GM18505 (cell line): ENCODE results near the gene AKR1C1.
"Not testable (repeated sequence)": the region's sequence is repeated elsewhere in the genome, so short reads cannot be mapped to it uniquely, and the experiment has no call there.

ENCODE experiments used
- ATAC-seq: cut with Tn5 transposase; IDR thresholded peaks from one replicate; pipeline ENCODE4 v1.9.1; 2021; ENCODE audit not compliant: unreplicated experiment
- POLR2A ChIP-seq: IDR thresholded peaks from 4 replicates; pipeline ENCODE4 v1.6.1; 2011; ENCODE audit warnings: borderline replicate concordance; ENCODE audit not compliant: insufficient read depth, insufficient read length; ENCODE audit errors: extremely low read depth

AKR1C1 gene

DNA sequence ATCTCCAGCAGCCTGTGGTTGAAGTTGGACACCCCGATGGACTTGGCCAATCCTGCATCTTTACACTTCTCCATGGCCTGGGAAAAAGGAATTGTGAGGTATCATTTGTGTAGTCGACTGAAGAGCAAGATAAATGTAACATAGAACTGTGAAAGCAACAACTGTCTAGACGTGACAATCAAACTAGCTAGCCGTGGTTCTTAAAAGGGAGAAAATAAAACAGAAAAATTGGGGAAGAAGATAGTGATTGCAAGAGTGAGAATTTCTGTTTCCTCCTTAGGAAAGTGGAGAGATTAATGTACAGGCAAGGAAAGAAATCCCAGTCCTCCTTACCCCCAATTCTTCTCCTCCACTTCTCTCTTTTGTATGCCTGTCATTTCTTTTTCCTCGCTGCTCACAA, 35.5 kb downstream of the AKR1C1 start:
- ATAC-seq = no peak

GRCh38 chr10:5002013-5002727, 39.0 kb downstream of the AKR1C1 start:
- TF ChIP-seq POLR2A = no peak
- no peak for ATAC-seq

More for the DNA sequence above, 35.5 kb downstream of the AKR1C1 start:
- TF ChIP-seq POLR2A = no peak

DNA sequence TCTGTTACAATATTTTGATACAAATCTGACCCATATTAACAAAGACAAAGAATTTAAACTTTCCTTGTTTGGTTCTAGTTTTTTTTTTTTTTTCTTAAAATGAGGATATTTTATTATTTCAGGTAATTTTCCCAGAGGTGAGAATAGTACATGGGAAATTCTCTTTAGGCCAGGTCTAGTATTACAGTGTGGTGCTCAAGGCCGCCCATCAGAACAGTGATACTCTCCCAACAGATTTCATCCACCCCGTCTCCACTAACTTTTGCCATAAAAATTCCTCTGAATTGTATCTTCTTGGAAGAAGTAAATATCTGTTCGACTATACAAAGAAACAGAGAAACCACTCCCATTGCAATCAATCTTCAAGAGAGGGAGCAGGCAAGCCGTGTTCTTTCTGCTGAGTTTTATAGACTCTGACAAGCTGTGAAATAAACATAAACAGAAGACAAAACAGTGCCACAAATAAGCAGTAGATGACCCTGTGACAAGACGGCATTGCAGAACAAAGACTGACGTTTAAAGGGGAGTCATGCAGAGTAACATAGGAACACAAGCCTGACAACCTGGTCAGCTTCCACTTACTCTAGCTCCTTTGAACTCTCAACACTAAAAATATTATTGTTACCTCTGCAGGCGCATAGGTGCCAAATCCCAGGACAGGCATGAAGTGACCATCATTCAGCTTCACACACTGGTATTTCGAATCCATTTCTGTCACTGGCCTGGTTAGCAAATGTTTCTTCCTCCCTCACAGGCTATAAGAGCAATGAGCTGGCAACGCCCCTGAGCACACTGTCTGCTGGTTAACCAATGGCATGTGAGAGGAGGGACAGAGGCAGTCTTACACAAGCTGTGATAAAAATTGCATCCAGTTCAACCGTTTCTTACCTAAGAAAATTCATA, 40.2 kb downstream of the AKR1C1 start, which contains the start of gene AKR1C2:
Gene AKR1C2, minus strand, starts transcription at position 731 of the 903 bp plus-strand sequence. Its CDS starts 22 bp downstream, at position 709.
- not testable (repeated sequence) for ATAC-seq

GRCh38 chr10:5004030-5004385, 40.8 kb downstream of the AKR1C1 start:
- not testable (repeated sequence) for ATAC-seq

- ATAC-seq = not testable (repeated sequence)
These were observed 41.3 kb downstream of the AKR1C1 start for GRCh38 chr10:5004501-5004900.

- ATAC-seq = not testable (repeated sequence)
These were observed 45.8 kb downstream of the AKR1C1 start for GRCh38 chr10:5008857-5009548.

GRCh38 chr10:5010043-5010442, 46.8 kb downstream of the AKR1C1 start:
- not testable (repeated sequence) for ATAC-seq

DNA sequence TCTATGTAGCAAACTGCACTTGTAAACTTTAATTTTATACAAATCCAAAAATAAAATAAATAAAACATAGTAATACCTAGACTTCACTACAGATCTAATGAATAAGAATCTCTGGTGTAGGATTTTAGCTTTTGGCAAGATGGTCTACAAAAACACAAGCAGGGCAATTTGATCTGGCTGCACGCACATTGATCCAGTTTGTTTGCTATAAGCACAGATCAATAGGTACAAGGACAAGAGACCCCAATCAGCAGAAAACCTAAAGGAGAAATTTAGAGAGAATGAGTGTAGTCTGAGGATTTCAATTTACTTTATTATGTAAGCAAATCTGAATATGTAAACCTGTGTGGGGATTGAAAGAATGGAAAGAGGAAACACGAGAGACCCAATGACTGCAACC, 48.2 kb downstream of the AKR1C1 start:
- not testable (repeated sequence) for ATAC-seq

GRCh38 chr10:5012595-5012994, 49.4 kb downstream of the AKR1C1 start:
- ATAC-seq = no peak
- TF ChIP-seq POLR2A = no peak

DNA sequence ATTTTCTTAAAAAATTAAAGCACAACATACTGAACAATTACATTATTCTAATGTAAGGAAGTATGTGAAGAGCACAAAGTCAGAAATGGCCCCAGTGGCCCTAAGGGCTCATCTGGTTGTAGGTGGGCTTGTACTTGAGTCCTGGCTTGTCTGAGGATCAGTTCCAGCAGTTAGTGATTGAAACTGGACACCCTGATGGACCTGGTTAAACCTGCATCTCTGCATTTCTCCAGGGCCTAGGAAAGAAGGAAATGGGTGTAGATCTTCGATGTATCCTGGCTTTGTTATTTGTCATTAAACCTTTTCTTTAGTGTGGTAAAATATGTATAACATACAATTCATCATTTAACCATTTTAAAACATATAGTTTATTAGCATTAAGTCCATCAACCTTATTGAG, 50.2 kb downstream of the AKR1C1 start:
- no peak for TF ChIP-seq POLR2A
- ATAC-seq = no peak

- not testable (repeated sequence) for ATAC-seq
These were observed 51.1 kb downstream of the AKR1C1 start for GRCh38 chr10:5014200-5014910.

DNA sequence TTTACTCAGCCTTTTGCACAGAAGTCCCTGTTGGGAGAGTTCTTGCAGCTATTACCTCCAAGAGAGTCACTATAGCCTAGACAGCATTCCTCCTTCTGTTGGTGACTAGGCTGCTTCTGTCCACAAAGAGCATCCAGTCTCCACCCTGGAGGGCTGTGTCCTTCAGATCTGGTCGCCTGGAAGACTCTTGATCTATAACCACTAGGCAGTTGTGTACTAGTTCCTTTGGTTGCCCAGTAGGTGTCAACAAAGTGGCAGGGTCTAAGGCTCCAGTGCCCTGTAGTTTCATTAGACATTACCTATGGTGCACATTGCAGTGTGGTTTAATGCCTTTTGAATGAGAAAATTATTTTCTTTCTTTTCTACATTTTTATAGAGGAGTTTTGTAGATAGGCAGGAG, 51.7 kb downstream of the AKR1C1 start:
- ATAC-seq = no peak
- TF ChIP-seq POLR2A = no peak

DNA sequence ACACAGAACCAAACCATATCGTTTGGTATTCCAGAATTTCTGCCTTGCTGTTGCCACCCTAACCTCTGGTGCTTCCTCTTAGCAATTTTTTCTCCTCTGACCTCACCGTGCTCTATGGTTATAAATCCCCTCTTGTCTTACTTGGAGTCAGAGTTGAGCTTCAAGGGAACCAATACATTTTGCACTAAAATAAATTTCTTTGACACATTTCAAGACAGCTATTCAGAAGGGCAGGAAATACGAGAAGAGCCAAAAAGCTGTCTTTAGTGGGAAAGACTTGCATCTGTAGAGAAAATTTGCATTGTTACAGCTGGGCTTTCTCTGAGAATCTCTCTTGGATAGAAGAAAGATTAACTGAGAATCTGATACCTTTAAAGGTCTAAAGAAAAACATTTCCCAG, 54.9 kb downstream of the AKR1C1 start:
- no peak for ATAC-seq
- TF ChIP-seq POLR2A = no peak

GRCh38 chr10:5018671-5019277, 55.6 kb downstream of the AKR1C1 start:
- ATAC-seq = not testable (repeated sequence)

DNA sequence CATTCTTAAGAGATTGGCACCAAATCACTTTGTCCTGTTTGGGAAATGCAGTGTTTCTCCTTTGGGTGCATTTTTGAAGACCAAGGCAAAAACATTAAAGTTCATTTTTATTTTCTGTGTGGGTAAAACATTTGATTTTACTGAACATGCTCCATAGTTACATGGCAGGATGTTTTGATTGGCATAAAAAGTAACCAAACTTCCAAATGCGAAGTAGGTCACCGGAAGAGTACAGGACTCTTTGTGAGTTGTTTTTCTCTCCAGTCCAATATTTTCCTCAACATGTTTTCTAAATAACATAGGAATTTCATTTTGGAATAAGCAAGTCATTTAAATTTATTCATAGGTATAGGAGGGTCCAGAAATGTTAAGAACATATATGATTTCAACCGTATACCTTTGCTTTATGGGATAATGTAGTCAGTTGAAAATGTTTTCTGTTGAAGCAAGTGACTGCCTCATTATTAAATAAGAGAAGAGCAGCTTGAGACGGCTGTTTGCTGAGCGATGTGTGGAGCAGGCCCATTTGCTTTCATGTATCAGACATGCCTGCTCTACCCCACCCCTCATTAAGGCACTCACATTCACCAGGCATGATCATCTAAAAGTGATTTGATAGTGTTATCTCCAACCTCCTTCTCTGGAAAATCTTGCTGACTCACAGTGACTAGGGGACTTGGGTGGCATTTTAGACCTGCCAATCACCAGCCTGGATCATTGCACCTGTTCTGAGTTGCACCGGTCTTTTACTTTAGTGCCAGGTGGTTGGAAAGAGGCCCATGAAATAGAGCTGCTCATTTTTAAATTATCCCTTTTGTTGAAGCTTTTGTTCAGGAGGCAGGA, 56.8 kb downstream of the AKR1C1 start:
- not testable (repeated sequence) for ATAC-seq

DNA sequence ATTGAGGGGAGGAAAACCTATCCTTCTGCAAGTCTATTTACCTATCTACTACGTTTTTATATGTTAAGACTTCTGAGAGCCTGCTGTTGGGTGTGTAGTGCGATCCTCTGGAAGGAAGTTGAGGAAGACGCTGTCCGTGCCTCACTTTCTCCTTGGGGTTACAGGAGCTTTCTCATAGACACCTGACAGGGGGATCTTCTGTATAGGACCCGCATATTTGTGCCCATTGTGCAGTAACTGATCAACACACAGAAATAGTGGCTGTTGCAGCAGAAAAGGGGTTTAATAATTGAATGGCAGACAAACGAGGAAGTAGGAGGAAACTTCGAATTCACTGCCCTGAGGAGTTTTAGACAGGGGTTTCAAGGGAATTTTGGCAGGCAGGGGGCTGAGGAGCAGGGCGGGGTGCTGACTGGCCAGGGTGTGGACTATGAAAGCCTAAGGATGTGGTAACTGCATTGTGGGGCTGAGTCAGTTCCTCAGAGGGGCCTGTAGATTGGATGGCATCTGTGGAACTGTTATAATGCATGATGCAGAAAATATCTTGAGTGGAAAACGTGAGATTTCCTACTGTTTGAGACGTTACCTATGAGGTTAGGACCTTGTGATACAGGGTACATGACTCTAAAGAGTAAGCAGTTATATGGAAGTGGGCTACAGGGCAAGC, 58.5 kb downstream of the AKR1C1 start:
- not testable (repeated sequence) for ATAC-seq
